ENCODE measurements around the gene GJC2.

- no peak for TF ChIP-seq CTCF (IDR thresholded peaks at IDR 0.05; ENCODE audit: insufficient read depth, low read depth, low read length)
- no peak for TF ChIP-seq EZH2 (IDR thresholded peaks at IDR 0.05; ENCODE audit: insufficient read depth, low read length)
These were observed 7.4 kb downstream of the GJC2 start for GRCh38 chr1:228156941-228157728.
